Progenitor cell of endocrine pancreas (in vitro differentiated cells): Measurements from ENCODE around the gene ZNRD2. TPM values are rescaled to one million over a fixed set of nuclear protein-coding genes. Genes with fewer than 3 reads are reported as not detected.
A peak's percentile ranks its signal among the peaks of the same experiment; 100 is the strongest.

Experiments
- DNase-seq: peaks from one replicate; pipeline ENCODE4 v3.0.0; 2021; ENCODE audit warnings: low spot score; ENCODE audit not compliant: unreplicated experiment
- H3K27ac Mint-ChIP-seq: 2 replicates; pipeline ENCODE4 v1.8.0; 2021; ENCODE audit warnings: mild to moderate bottlenecking, moderate library complexity, mixed read lengths
- H3K27me3 Mint-ChIP-seq: 2 replicates; pipeline ENCODE4 v1.8.0; 2021; ENCODE audit warnings: mixed read lengths
- H3K36me3 Mint-ChIP-seq: 2 replicates; pipeline ENCODE4 v1.8.0; 2022; ENCODE audit warnings: mixed read lengths; ENCODE audit not compliant: insufficient read depth
- H3K4me1 Mint-ChIP-seq: 2 replicates; pipeline ENCODE4 v1.8.0; 2021; ENCODE audit warnings: low read depth, mixed read lengths
- H3K4me3 Mint-ChIP-seq: 2 replicates; pipeline ENCODE4 v1.8.0; 2021; ENCODE audit warnings: low read depth, mild to moderate bottlenecking, moderate library complexity, mixed read lengths
- H3K9me3 Mint-ChIP-seq: 2 replicates; pipeline ENCODE4 v1.8.0; 2021; ENCODE audit warnings: low read depth, mixed read lengths
- CTCF ChIP-seq: fragments of 200-600 bp; sonication (generic); IDR thresholded peaks from one replicate; pipeline ENCODE4 v1.5.0; 2021; ENCODE audit warnings: antibody characterized with exemption, mild to moderate bottlenecking; ENCODE audit not compliant: unreplicated experiment
- total RNA-seq: library from RNA; stranded (reverse); gene quantifications from 2 replicates; pipeline ENCODE4 v1.2.1, GENCODE V29; 2021

The ZNRD2 gene
- total RNA-seq, 1 donor from 2014 or later, result 25.9 TPM

- DNase-seq, result peak; percentile 62
- peak overlapping the region; percentile 44 for H3K4me3 Mint-ChIP-seq
- H3K4me1 Mint-ChIP-seq, result peaks cover 3% of the 10 kb centered on the region
- peaks cover 51% of the 10 kb centered on the region for H3K27me3 Mint-ChIP-seq
- no peak overlapping the region for H3K27ac Mint-ChIP-seq
- peaks cover 26% of the 10 kb centered on the region for H3K36me3 Mint-ChIP-seq
- peak; percentile 71 for TF ChIP-seq CTCF
- no peaks in the 10 kb centered on the region for H3K9me3 Mint-ChIP-seq
These were observed 29.8 kb upstream of the ZNRD2 start for GRCh38 chr11:65540290-65541092.

- no peak overlapping the region for H3K27ac Mint-ChIP-seq
- H3K4me1 Mint-ChIP-seq, result peaks cover 10% of the 10 kb centered on the region
- peaks cover 24% of the 10 kb centered on the region for H3K36me3 Mint-ChIP-seq
- peaks cover 58% of the 10 kb centered on the region for H3K27me3 Mint-ChIP-seq
- H3K4me3 Mint-ChIP-seq, result no peak overlapping the region
- no peak for TF ChIP-seq CTCF
- no peak for DNase-seq
- H3K9me3 Mint-ChIP-seq, result no peaks in the 10 kb centered on the region
These were observed 28.9 kb upstream of the ZNRD2 start for GRCh38 chr11:65541093-65541982.

- Mint-ChIP-seq H3K27ac (no peak overlapping the region), H3K9me3 (no peaks in the 10 kb centered on the region), H3K4me3 (no peak overlapping the region), H3K4me1 (peaks cover 10% of the 10 kb centered on the region), H3K36me3 (peaks cover 18% of the 10 kb centered on the region), H3K27me3 (peaks cover 54% of the 10 kb centered on the region)
- DNase-seq, result no peak
- no peak for TF ChIP-seq CTCF
These were observed 27.4 kb upstream of the ZNRD2 start for GRCh38 chr11:65542738-65543390.

- no peak for DNase-seq
- Mint-ChIP-seq H3K27me3 (peaks cover 59% of the 10 kb centered on the region), H3K27ac (no peak overlapping the region)
These were observed 24.4 kb upstream of the ZNRD2 start for GRCh38 chr11:65545853-65546216.

More at GRCh38 chr11:65545853-65546216, 24.4 kb upstream of the ZNRD2 start:
- Mint-ChIP-seq H3K4me3 (peak overlapping the region; percentile 58), H3K9me3 (no peaks in the 10 kb centered on the region), H3K36me3 (peaks cover 17% of the 10 kb centered on the region), H3K4me1 (peaks cover 11% of the 10 kb centered on the region)
- TF ChIP-seq CTCF, result no peak
